Activated T-helper 17 cell treated with anti-CD3 and anti-CD28 coated beads, Interleukin-2, amount 50 U/mL, for 72 hours (primary cell): ENCODE results near the gene LRRFIP2. TPM values are rescaled to one million over a fixed set of nuclear protein-coding genes. Genes with fewer than 3 reads are reported as not detected.
"Not testable (repeated sequence)": the region's sequence is repeated elsewhere in the genome, so short reads cannot be mapped to it uniquely, and the experiment has no call there.

Experiments
- ATAC-seq: fragments of 150-1000 bp; cut with Tn5 transposase; replicated peaks from 2 replicates; pipeline ENCODE4 v1.10.0; 2021; ENCODE audit warnings: mild to moderate bottlenecking, moderate library complexity
- H3K27ac Mint-ChIP-seq: one replicate; pipeline ENCODE4 v1.8.0; 2022; ENCODE audit warnings: mixed read lengths
- H3K27me3 Mint-ChIP-seq: one replicate; pipeline ENCODE4 v1.8.0; 2022; ENCODE audit warnings: mixed read lengths
- H3K36me3 Mint-ChIP-seq: one replicate; pipeline ENCODE4 v1.8.0; 2022; ENCODE audit warnings: low read depth, mild to moderate bottlenecking, mixed read lengths
- H3K4me1 Mint-ChIP-seq: one replicate; pipeline ENCODE4 v1.8.0; 2022; ENCODE audit warnings: mixed read lengths
- H3K4me3 Mint-ChIP-seq: one replicate; pipeline ENCODE4 v1.8.0; 2022; ENCODE audit warnings: mild to moderate bottlenecking, mixed read lengths
- H3K9me3 Mint-ChIP-seq: one replicate; pipeline ENCODE4 v1.8.0; 2022; ENCODE audit warnings: mixed read lengths
- total RNA-seq, 2 donors: library from RNA; stranded (reverse); gene quantifications; one replicate each; pipeline ENCODE4 v1.2.3, GENCODE V29; 2022

Gene LRRFIP2
- 10 to 100 TPM; 36.6 to 41.3 TPM for total RNA-seq

- Mint-ChIP-seq H3K4me3 (peak within 1 kb of the TSS; percentile 84), H3K36me3 (peaks cover 51% of the 10 kb centered on the region), H3K4me1 (peaks cover 24% of the 10 kb centered on the region), H3K27ac (peak within 1 kb of the TSS; percentile 89), H3K9me3 (no peaks in the 10 kb centered on the region), H3K27me3 (no peaks in the 10 kb centered on the region)
- peak; percentile 72 for ATAC-seq
These were observed at the start of gene LRRFIP2 for GRCh38 chr3:37174532-37175126. Gene LRRFIP2, minus strand, starts transcription at chr3:37174582. Its CDS starts 25,599 bp downstream, at chr3:37148983.

- no peaks in the 10 kb centered on the region for H3K4me1 Mint-ChIP-seq
- no peaks in the 10 kb centered on the region for H3K36me3 Mint-ChIP-seq
- no peaks in the 10 kb centered on the region for H3K9me3 Mint-ChIP-seq
- H3K27ac Mint-ChIP-seq, result no peak overlapping the region
- H3K4me3 Mint-ChIP-seq, result no peak overlapping the region
- no peaks in the 10 kb centered on the region for H3K27me3 Mint-ChIP-seq
- ATAC-seq, result no peak
These were observed 49.2 kb upstream of the LRRFIP2 start for GRCh38 chr3:37223576-37223975.

GRCh38 chr3:37223141-37223558 is 48.8 kb upstream of the LRRFIP2 start:
- no peaks in the 10 kb centered on the region for H3K4me1 Mint-ChIP-seq
- peak; percentile 42 for ATAC-seq
- no peak overlapping the region for H3K27ac Mint-ChIP-seq
- H3K36me3 Mint-ChIP-seq, result no peaks in the 10 kb centered on the region
- H3K4me3 Mint-ChIP-seq, result no peak overlapping the region
- H3K27me3 Mint-ChIP-seq, result no peaks in the 10 kb centered on the region
- H3K9me3 Mint-ChIP-seq, result no peaks in the 10 kb centered on the region

- not testable (repeated sequence) for H3K36me3 Mint-ChIP-seq, H3K4me1 Mint-ChIP-seq, ATAC-seq, H3K27ac Mint-ChIP-seq, H3K4me3 Mint-ChIP-seq, H3K9me3 Mint-ChIP-seq, H3K27me3 Mint-ChIP-seq
These were observed 48.2 kb upstream of the LRRFIP2 start for GRCh38 chr3:37222542-37222941.

- H3K4me3 Mint-ChIP-seq, result no peak overlapping the region
These were observed 47.0 kb upstream of the LRRFIP2 start for GRCh38 chr3:37221407-37221806.

GRCh38 chr3:37219266-37219665 is 44.9 kb upstream of the LRRFIP2 start:
- H3K27me3 Mint-ChIP-seq, result no peaks in the 10 kb centered on the region
- H3K4me1 Mint-ChIP-seq, result peaks cover 10% of the 10 kb centered on the region
- no peak for ATAC-seq
- no peaks in the 10 kb centered on the region for H3K9me3 Mint-ChIP-seq
- H3K4me3 Mint-ChIP-seq, result no peak overlapping the region
- H3K36me3 Mint-ChIP-seq, result no peaks in the 10 kb centered on the region
- H3K27ac Mint-ChIP-seq, result no peak overlapping the region

More at GRCh38 chr3:37221407-37221806, 47.0 kb upstream of the LRRFIP2 start:
- H3K27ac Mint-ChIP-seq, result no peak overlapping the region
- H3K27me3 Mint-ChIP-seq, result no peaks in the 10 kb centered on the region
- no peaks in the 10 kb centered on the region for H3K9me3 Mint-ChIP-seq
- ATAC-seq, result peak; percentile 68
- peaks cover 5% of the 10 kb centered on the region for H3K4me1 Mint-ChIP-seq
- no peaks in the 10 kb centered on the region for H3K36me3 Mint-ChIP-seq

- H3K27ac Mint-ChIP-seq, result no peak overlapping the region
- H3K36me3 Mint-ChIP-seq, result no peaks in the 10 kb centered on the region
- H3K4me1 Mint-ChIP-seq, result peaks cover 11% of the 10 kb centered on the region
- H3K27me3 Mint-ChIP-seq, result no peaks in the 10 kb centered on the region
- no peak for ATAC-seq
- no peak overlapping the region for H3K4me3 Mint-ChIP-seq
- H3K9me3 Mint-ChIP-seq, result no peaks in the 10 kb centered on the region
These were observed 43.8 kb upstream of the LRRFIP2 start for GRCh38 chr3:37218206-37218605.

- H3K27me3 Mint-ChIP-seq, result no peaks in the 10 kb centered on the region
- H3K4me3 Mint-ChIP-seq, result peak overlapping the region; percentile 9
- H3K36me3 Mint-ChIP-seq, result no peaks in the 10 kb centered on the region
- ATAC-seq, result no peak
- H3K9me3 Mint-ChIP-seq, result no peaks in the 10 kb centered on the region
- peaks cover 11% of the 10 kb centered on the region for H3K4me1 Mint-ChIP-seq
- H3K27ac Mint-ChIP-seq, result no peak overlapping the region
These were observed 42.9 kb upstream of the LRRFIP2 start for GRCh38 chr3:37217098-37217849.

- H3K4me3 Mint-ChIP-seq, result peak overlapping the region; percentile 9
- H3K27me3 Mint-ChIP-seq, result no peaks in the 10 kb centered on the region
- H3K4me1 Mint-ChIP-seq, result peaks cover 11% of the 10 kb centered on the region
- no peaks in the 10 kb centered on the region for H3K36me3 Mint-ChIP-seq
- ATAC-seq, result peak; percentile 76
- peak overlapping the region; percentile 15 for H3K27ac Mint-ChIP-seq
- no peaks in the 10 kb centered on the region for H3K9me3 Mint-ChIP-seq
These were observed 42.3 kb upstream of the LRRFIP2 start for GRCh38 chr3:37216597-37217097.

- H3K36me3 Mint-ChIP-seq, result no peaks in the 10 kb centered on the region
- H3K4me3 Mint-ChIP-seq, result no peak overlapping the region
- ATAC-seq, result no peak
- no peaks in the 10 kb centered on the region for H3K27me3 Mint-ChIP-seq
- no peaks in the 10 kb centered on the region for H3K9me3 Mint-ChIP-seq
- peaks cover 11% of the 10 kb centered on the region for H3K4me1 Mint-ChIP-seq
- H3K27ac Mint-ChIP-seq, result peak overlapping the region; percentile 30
These were observed 39.7 kb upstream of the LRRFIP2 start for GRCh38 chr3:37214076-37214475.

- H3K36me3 Mint-ChIP-seq, result no peaks in the 10 kb centered on the region
- no peak for ATAC-seq
- H3K4me3 Mint-ChIP-seq, result no peak overlapping the region
- H3K27ac Mint-ChIP-seq, result no peak overlapping the region
- no peaks in the 10 kb centered on the region for H3K9me3 Mint-ChIP-seq
- H3K27me3 Mint-ChIP-seq, result no peaks in the 10 kb centered on the region
- peaks cover 4% of the 10 kb centered on the region for H3K4me1 Mint-ChIP-seq
These were observed 35.8 kb upstream of the LRRFIP2 start for GRCh38 chr3:37210230-37210629.

GRCh38 chr3:37208576-37208975 is 34.2 kb upstream of the LRRFIP2 start:
- H3K27ac Mint-ChIP-seq, H3K9me3 Mint-ChIP-seq, H3K4me1 Mint-ChIP-seq: not testable (repeated sequence)

GRCh38 chr3:37208008-37208407 is 33.6 kb upstream of the LRRFIP2 start:
- not testable (repeated sequence) for H3K27me3 Mint-ChIP-seq, H3K9me3 Mint-ChIP-seq, H3K27ac Mint-ChIP-seq, H3K36me3 Mint-ChIP-seq, ATAC-seq, H3K4me3 Mint-ChIP-seq, H3K4me1 Mint-ChIP-seq

More at GRCh38 chr3:37208576-37208975, 34.2 kb upstream of the LRRFIP2 start:
- H3K4me3 Mint-ChIP-seq, H3K27me3 Mint-ChIP-seq, ATAC-seq, H3K36me3 Mint-ChIP-seq: not testable (repeated sequence)

GRCh38 chr3:37206041-37206440 is 31.7 kb upstream of the LRRFIP2 start:
- H3K4me3 Mint-ChIP-seq, H3K36me3 Mint-ChIP-seq, H3K27ac Mint-ChIP-seq, ATAC-seq, H3K9me3 Mint-ChIP-seq, H3K27me3 Mint-ChIP-seq, H3K4me1 Mint-ChIP-seq: not testable (repeated sequence)

- no peaks in the 10 kb centered on the region for H3K9me3 Mint-ChIP-seq
- H3K27me3 Mint-ChIP-seq, result no peaks in the 10 kb centered on the region
- H3K27ac Mint-ChIP-seq, result no peak overlapping the region
- no peaks in the 10 kb centered on the region for H3K4me1 Mint-ChIP-seq
- no peak for ATAC-seq
- H3K36me3 Mint-ChIP-seq, result no peaks in the 10 kb centered on the region
- H3K4me3 Mint-ChIP-seq, result no peak overlapping the region
These were observed 29.9 kb upstream of the LRRFIP2 start for GRCh38 chr3:37204314-37204713.
